Prostate gland (tissue), 2 donors: ENCODE results near the gene TJP2.

Experiments used
- CTCF ChIP-seq, 4 experiments: fragments of 200-600 bp in 2 of 4; fragments of 450-650 bp in 2 of 4; sonication (generic) in 2 of 4; IDR thresholded peaks; 1 replicate in 3 of 4; 2 replicates in 1 of 4; pipeline ENCODE4 v1.5.1; 2016 to 2019; ENCODE audit warnings: antibody characterized with exemption in 4 of 4, mild to moderate bottlenecking in 2 of 4, moderate library complexity in 2 of 4
- POLR2A ChIP-seq: fragments of 450-650 bp; IDR thresholded peaks from one replicate; pipeline ENCODE4 v1.6.1; 2016; ENCODE audit warnings: antibody characterized with exemption, mild to moderate bottlenecking
- POLR2AphosphoS5 ChIP-seq: sonication (generic); formaldehyde crosslinking; IDR thresholded peaks from one replicate; pipeline ENCODE4 v1.6.1; 2017; ENCODE audit warnings: antibody characterized with exemption

- TF ChIP-seq CTCF (IDR thresholded peaks at IDR 0.05) (no peak), POLR2A (no peak), POLR2AphosphoS5 (no peak)
These were observed 73.9 kb downstream of the TJP2 start for GRCh38 chr9:69248005-69248404.
